GM21737 (cell line): ENCODE data around the gene THEM4.
"Not testable (repeated sequence)": the region's sequence is repeated elsewhere in the genome, so short reads cannot be mapped to it uniquely, and the experiment has no call there.

Experiments
- ATAC-seq: cut with Tn5 transposase; IDR thresholded peaks from one replicate; pipeline ENCODE4 v1.9.1; 2021; ENCODE audit warnings: mild to moderate bottlenecking, moderate library complexity; ENCODE audit not compliant: unreplicated experiment

The THEM4 gene

DNA sequence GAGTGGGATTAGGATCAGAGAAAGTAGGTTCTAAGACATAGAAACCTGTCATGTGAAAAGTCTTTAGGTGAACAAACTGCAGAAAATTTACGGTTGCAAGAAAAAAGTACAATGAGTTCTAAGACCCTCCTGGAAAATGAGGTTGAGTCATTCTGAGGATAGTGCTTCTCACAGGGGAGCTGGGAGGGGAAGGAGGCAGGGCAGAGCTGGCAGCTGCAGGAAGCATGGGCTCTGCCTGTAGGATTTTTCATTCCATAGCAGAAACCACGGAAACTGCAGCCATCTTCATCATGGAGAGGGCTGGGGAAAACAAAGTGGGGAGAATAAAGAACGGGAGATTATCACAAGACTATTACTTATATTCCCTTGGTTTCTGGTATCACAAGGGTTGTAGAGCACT, 25.8 kb upstream of the THEM4 start:
- no peak for ATAC-seq

DNA sequence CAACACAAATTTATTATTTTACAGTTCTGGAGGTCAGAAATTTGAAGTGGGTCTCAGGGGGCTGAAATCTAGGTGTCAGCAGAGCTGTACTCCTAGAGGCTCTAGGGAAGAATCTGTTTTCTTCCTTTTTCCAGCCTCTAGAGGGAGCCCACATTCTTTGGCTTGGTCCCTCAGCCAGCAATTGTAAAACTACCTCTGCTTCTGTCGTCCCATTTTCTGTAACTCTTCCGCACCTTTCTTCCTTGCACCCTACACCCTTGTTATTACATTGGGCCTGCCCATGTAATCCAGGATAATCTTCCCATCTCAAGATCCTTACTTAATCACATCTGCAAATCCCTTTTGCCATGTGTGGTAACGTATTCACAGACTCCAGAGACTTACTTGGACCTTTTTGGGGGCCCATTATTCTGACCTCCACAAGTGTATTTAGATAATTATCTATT, 24.8 kb upstream of the THEM4 start:
- ATAC-seq, result no peak

DNA sequence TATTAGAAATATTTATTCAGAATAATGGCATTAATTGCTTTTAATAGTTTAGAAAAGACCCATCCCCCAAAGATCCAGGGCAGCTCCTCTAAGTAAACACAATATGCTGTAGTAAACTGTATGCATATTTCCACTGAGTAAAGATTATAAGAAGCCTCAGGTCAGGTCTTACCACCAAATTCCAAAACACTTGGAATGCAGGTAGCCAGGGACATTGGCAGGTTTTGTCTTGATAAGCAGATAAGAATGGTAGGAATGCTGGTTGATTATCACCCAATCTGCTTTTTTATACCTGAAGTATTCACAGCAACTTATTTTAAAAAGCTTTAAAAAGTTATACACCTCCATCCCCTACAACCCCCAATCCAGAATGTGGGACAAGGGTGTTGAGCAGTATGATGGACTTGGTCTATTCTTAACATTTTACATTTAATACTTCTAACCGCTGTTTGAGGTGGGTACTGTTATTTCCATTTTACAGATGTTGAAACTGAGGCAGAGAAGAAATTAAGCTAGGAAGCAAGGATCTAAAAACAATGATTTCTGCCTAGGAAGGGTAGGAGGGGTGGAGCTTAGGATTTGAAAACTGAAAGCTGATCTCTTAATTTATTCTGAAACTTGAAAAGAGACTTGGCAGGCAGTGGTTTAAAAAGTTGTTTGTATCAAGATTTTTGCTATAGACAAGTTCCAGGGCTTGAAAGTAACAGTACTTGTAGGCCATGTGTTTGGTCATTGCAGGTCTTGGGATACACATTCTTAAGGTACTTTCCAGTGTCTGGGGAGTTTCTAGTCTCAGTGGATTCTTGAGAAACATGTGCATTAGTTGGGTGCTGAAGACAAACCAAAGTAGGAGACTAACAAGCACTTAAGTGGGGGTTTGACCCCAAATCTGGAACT, 15.6 kb upstream of the THEM4 start:
- no peak for ATAC-seq

DNA sequence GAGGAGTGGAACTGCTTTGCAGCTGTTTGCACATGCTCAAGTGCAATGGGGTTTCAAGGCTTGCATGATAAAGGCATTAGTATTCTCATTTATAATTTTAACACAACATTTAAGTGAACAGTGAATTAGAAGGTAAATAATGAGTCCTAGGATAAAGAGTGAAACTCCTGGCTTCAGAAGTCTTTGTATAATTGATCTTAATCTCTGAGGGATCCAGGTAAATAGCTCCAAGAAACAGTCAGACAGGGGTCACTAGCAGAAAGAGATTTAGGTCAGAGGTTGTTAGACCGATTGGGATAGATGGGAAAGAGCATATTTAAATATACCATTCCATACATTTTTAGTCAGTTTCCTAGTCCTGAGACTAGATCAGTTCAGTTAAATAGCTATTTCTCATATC, 14.1 kb upstream of the THEM4 start:
- no peak for ATAC-seq

DNA sequence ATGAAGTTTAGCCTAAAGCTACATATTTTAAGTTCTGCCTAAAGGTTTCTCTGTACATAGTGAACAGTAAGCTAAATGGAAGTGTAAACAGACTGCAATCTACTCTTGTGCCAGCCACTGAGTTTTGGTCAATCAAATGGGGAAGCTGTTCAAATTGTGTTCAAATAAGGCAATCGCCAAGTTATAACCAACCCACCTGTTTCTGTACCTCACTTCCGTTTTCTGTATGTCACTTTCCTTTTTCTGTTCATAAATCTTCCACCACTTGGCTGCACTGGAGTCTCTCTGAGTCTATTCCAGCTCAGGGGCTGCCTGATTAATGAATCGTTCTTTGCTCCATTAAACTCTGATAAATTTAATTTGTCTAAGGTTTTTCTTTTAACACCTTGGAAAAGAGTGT, 10.8 kb upstream of the THEM4 start:
- ATAC-seq, result no peak

DNA sequence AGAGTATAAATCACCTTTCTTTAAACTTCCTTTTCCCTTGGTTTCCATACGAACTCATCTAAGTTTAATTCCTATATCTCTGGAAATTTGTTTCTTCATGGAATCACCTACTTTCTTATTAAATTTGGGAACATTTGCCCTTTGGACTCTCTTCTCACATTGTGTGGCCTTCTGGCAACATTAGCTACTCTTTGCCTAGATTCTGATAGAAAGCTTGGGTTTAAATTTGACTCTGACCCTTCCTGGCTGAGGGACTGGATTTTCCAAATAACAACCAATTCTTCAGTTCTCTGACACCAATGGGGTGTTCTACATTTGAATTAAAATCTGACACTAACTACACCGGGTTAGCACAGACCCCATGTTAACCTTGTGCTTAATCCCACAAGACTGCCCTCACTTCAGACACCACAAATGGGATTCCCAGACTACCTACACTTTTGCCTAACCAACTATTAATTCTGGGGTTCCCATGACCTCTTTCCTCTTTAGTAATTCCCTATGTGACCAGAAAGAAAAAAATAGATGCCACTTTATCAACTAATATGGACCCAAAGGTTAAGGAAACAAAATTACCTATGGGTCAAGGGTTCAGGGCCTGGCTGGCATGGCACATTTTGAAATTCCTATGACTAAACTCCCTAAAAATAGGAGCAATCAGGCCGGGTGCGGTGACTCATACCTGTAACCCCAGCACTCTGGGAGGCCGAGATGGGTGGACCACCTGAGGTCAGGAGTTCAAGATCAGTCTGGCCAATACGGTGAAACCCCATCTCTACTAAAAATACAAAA, 9.7 kb upstream of the THEM4 start:
- no peak for ATAC-seq

DNA sequence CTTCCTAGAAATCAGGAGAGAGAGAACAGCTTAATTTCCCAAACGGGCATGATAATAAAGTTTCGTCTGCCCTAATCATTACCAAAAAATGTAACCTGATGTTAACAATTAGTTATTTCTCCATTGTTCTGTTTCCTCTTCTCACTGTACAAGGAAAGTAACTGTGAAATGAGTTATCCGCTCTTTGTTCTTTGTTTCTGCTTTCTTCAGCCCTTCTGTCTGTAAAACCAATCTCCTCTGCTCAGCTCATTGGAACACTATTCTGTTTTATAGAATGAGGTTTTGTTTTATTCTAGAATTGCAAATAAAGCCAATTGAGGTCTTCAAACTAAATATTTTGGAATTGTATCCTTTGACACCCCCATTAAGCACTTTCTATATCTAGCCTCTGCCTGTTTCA, 8.8 kb upstream of the THEM4 start:
- ATAC-seq, result no peak

DNA sequence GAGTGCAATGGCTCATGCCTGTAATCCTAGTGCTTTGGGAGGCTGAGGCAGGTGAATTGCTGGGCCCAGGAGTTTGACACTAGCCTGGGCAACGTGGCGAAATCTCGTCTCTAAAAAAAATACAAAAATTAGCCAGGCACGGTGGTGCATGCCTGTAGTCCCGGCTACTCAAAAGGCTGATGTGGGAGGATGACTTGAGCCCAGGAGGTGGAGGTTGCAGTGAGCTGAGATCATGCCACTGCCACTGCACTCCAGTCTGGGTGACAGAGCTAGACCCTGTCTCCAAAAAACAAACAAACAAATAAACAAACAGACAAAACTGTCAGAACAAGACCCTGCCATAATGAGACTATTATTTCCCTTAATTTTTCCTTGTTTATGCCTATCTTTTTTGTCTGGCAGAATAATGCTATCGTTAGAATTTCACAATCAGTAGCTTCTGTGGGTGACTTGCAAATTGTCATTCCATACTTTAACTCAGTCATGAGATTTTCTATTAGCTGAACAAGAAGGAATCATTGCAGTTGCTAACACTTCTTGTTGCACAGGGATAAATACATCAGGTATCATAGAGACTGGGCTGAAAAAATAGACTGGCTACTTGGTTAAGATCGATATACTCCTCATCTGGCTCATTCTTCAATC, 7.5 kb upstream of the THEM4 start:
- ATAC-seq, result no peak

DNA sequence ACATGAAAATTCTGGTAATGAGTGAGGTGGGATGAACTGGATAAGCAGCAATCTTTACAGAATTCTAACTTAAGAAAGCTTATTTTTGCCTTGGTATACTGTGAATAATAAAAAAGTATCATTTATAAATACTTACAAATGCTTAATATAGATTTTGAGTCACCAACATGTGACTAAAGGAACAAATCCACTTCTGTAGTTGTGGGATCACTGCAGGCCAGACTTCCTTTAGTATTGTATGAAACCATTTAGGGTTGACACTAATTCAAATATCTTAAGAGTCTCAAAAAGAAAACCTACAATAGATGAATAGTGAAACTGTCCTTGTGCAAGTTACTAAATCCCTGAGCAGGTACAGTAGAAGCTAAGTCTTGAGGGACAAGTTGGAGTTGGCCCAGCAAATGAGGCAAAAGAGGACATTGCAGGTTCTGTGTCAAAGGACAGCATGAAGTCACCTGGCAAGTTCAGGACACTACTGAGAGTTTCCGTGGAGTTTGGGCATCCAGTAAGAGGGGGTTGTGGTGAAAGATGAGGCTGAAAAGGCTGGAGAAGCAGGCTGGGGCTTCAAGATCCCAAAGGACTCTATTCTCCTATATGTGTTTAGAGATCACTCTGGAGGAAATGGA, 5.9 kb upstream of the THEM4 start:
- ATAC-seq, result no peak

DNA sequence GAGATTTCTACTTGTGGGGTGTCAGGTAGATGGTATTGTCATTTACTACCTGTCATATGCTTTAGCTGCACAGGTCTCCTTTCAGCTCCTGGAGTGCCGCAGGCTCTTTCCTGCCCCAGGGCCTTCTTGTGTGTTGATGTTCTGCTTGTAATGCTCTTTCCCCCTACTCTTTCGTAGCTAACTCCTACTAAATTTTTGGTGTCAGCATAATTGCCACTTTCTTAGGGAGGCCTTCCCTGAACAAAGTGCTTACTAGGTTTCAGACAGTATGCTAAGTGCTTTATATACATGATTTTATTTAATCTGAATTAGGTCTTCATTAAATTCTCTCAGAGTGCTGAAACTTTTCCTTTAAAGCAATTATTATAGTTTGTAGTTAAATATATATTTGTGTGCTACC, 4.8 kb upstream of the THEM4 start:
- ATAC-seq, result no peak

DNA sequence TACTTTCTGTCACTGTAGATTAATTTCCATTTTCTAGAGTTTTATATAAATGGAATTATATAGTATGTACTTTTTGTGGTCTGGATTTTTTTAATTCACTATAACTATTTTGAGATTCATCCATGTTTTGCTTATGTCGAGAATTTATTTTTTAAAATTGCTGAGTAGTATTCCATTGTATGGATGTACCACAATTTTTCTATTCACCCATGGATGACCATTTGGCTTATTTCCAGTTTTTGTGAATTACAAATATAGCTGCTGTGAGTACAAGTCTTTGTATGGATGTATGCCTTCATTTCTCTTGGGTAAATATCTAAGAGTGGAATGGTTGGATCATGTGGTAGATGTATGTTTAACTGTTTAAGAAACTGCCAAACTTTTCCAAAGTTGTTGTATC, 3.7 kb upstream of the THEM4 start:
- ATAC-seq, result no peak

DNA sequence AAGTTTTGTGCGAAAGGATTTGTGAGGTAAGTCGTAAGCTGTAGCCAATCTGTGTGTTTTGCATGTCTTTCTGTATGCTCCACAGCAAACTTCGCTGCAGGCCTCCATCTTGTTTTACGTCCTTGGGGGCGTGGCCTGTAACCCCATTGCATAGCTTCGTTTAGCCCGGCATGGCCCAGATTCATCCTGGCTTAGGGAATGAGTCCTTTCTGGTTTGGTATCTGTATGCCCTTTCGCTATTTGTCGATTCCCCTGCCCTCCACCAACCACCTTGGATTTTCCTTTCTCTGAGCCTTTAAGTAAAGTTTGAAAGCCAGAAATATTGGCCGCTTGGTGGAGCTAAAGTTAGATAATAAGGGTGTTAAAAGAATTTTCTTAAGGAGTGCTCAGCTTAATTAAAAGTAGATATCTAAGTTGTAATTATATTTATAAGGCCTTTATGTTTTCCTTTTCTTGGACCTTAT, 1.1 kb downstream of the THEM4 start:
- ATAC-seq, result no peak

DNA sequence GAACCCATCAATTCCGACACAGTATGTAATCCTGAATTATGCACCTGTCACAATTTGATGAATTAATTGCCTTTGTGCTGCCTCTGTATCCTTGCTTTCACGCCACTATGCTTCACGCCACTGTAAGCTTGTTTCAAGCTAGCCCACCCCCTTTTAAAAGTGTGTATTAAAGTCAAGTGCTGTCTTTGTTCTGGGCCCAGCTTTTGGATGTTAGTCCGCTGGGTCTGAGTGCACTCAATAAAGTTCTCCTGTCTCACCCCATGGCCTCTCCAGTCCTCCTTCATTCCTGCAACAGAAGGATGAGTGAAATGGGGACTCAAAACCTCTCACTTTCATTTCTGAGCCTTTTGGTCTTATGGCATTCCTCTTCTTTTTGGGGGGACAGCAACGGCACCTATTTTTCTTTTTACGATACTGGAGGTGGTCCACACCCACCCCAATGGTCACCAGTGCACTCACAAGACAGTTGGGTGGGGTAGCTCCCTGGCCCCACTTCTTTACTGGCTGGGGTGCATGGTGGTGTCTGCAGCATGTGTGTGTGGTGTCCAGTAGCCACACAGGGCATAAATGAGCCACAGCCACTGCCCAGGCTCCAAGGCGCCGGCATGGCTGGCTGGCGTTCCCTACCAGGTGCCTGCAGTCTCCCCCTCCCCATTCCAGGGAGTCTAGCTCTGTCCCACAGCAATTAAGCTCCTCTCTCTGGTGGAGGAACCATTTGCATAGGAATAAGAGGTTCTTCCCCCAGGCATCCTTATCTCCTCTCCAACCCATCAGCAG, 1.8 kb downstream of the THEM4 start:
- no peak for ATAC-seq

DNA sequence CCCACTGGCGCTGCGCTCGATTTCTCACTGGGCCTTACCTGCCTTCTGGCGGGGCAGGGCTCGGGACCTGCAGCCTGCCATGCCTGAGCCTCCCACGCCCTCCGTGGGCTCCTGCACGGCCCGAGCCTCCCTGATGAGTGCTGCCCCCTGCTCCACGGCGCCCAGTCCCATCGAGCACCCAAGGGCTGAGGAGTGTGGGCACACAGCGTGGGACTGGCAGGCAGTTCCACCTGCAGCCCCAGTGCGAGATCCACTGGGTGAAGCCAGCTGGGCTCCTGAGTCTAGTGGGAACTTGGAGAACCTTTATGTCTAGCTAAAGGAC, 3.0 kb downstream of the THEM4 start:
- ATAC-seq, result not testable (repeated sequence)

DNA sequence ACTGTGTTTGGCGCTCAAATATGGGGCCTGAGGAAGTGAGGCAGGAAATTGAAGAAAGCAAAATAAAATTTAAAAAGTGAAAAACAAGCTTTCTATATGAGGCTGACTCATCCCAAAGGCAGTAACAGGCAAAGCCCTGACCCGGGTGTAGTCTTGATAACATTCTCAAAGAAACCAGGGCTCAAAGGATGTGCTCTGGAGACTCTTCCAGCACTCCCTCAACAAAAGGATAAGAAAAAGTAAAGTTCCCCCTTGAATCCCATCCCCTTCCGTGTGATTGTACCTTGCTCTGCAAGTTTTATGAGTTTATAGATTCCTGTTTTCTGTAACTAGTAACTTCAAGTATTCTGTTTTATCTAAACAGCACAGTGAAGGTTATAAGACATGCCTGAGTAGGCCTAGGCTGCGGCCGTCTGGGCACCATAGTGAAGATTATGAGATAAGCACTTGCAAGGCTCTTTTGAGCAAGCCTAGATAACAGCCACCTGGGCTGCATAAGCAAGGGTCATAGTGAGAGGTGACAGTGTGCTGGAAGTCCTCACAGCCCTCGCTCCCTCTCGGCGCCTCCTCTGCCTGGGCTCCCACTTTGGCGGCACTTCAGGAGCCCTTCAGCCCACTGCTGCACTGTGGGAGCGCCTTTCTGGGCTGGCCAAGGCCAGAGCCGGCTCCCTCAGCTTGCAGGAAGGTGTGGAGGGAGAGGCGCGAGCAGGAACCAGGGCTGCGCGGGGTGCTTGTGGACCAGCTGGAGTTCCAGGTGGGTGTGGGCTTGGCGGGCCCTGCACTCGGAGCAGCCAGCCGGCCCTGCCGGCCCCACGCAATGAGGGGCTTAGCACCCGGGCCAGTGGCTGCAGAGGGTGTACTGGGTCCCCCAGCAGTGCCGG, 3.6 kb downstream of the THEM4 start:
- ATAC-seq, result not testable (repeated sequence)

DNA sequence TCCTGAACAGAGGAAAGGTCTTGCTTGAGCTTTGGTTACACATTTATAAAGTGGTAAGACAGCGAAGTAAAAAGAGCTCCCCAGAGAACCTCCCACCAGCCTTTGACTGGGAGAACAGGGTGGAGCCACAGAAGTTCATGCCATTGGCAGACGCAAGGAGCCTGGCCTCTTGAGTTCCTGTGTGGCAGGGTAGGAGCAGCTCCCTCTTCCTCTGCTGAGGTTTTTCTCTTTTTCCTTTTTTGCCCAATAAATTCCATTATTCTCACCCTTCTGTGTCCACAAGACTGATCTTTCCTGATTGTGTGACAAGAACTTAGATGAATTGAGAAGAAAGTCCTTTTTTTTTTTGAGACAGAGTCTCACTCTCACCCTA, 4.3 kb downstream of the THEM4 start:
- no peak for ATAC-seq

DNA sequence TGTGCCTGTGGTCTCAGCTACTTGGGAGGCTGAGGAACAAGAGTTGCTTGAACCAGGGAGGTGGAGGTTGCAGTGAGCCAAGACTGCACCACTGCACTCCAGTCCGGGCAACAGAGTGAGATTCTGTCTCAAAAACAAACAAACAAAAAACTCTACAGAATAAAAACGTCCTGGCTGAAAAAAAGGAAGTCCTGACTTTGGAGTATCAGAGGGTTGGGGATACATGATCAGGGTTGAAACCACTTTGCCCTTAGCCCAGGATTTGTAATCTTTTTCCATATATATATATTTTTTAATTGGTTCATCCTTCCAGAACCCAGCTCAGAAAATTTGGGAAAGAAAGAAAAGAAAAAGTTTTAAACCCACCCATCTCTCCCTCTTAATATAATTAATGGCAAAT, 6.5 kb downstream of the THEM4 start:
- no peak for ATAC-seq

DNA sequence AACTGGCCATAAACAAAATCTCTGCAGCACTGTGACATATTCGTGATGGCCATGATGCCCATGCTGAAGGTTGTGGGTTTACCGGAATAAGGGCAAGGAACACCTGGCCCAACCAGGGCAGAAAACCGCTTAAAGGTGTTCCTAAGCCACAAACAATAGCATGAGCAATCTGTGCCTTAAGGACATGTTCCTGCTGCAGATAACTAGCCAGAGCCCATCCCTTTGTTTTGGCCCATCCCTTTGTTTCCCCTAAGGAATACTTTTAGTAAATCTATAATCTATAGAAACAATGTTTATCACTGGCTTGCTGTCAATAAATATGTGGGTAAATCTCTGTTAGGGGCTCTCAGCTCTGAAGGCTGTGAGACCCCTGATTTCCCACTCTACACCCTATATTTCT, 8.5 kb downstream of the THEM4 start:
- not testable (repeated sequence) for ATAC-seq

DNA sequence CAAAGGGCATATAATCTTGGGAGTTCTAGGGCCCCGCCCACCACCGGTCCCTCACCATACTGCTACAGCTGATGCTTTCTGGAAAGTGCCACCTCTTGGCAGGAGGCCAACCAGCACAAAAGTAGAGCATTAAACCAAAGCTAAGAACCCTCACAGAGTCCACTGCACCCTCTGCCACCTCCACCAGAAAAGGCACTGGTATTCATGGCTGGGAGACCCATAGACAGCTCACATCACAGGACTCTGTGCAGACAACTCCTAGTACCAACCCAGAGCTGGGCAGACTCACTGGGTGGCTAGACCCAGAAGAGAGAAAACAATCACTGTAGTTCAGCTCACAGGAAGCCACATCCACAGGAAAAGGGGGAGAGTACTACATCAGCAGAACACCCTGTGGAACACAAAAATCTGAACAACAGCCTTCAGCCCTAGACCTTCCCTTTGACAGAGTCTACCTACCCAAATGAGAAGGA, 10.8 kb downstream of the THEM4 start:
- ATAC-seq, result no peak
